Upper lobe of right lung (tissue), 1 donor: ENCODE data around the gene GINS1. TPM values are rescaled to one million over a fixed set of nuclear protein-coding genes. Genes with fewer than 3 reads are reported as not detected.
A peak's percentile ranks its signal among the peaks of the same experiment; 100 is the strongest.

Source experiments
- ATAC-seq: fragments of 200-7000 bp; cut with Tn5 transposase; one replicate; pipeline ENCODE4 v1.9.1; 2020; ENCODE audit warnings: mild to moderate bottlenecking, moderate library complexity
- DNase-seq: peaks from one replicate; pipeline ENCODE4 v3.0.0-alpha.2; 2020
- H3K27ac ChIP-seq: fragments of 200-600 bp; one replicate; pipeline ENCODE4 v1.8.0; 2022
- H3K27me3 ChIP-seq: fragments of 200-600 bp; one replicate; pipeline ENCODE4 v1.8.0; 2022; ENCODE audit warnings: mild to moderate bottlenecking
- H3K36me3 ChIP-seq: fragments of 200-600 bp; one replicate; pipeline ENCODE4 v1.8.0; 2022
- H3K4me1 ChIP-seq: fragments of 200-600 bp; one replicate; pipeline ENCODE4 v1.8.0; 2022
- H3K4me3 ChIP-seq: fragments of 200-600 bp; one replicate; pipeline ENCODE4 v1.8.0; 2022; ENCODE audit warnings: mild to moderate bottlenecking
- H3K9me3 ChIP-seq: fragments of 200-600 bp; one replicate; pipeline ENCODE4 v1.8.0; 2022
- CTCF ChIP-seq: fragments of 200-600 bp; IDR thresholded peaks from one replicate; pipeline ENCODE4 v1.8.0; 2022; ENCODE audit warnings: antibody characterized with exemption
- intact Hi-C: fragments of 100-400 bp; cut with DNase I; formaldehyde crosslinking; loops from one replicate; pipeline ENCODE4 v1.11.0; 2022
- total RNA-seq: library from RNA; stranded (reverse); fragmentation: NEBNext Ultra II Directional; extraction: Animal tissue kit (Norgen Biotek cat#: 25700); gene quantifications from one replicate; pipeline ENCODE4 v1.2.1, GENCODE V29; 2021
- donor health status: DM: no; HTN: yes; CAD: no; lungs with severe emphysema.

GINS1 gene
- total RNA-seq, 1 donor from 2014 or later, result 0.55 TPM

- ATAC-seq (no peak), DNase-seq (no peak)
- Histone ChIP-seq H3K27ac (no peak overlapping the region), H3K4me3 (no peak overlapping the region), H3K27me3 (no peaks in the 10 kb centered on the region), H3K36me3 (peaks cover 4% of the 10 kb centered on the region), H3K9me3 (no peaks in the 10 kb centered on the region), H3K4me1 (no peaks in the 10 kb centered on the region)
- intact Hi-C loops, result no loop called here
- no peak for TF ChIP-seq CTCF
Observed at GRCh38 chr20:25486377-25486776, 78.9 kb downstream of the GINS1 start.

- Histone ChIP-seq H3K9me3 (no peaks in the 10 kb centered on the region), H3K36me3 (peaks cover 4% of the 10 kb centered on the region), H3K27ac (no peak overlapping the region), H3K4me1 (no peaks in the 10 kb centered on the region), H3K4me3 (no peak overlapping the region), H3K27me3 (no peaks in the 10 kb centered on the region)
- no peak for TF ChIP-seq CTCF
- intact Hi-C loops, result no loop called here
- no peak for DNase-seq
- no peak for ATAC-seq
Observed at GRCh38 chr20:25487306-25487705, 79.8 kb downstream of the GINS1 start.

GRCh38 chr20:25487975-25488374 is 80.5 kb downstream of the GINS1 start:
- no peak for TF ChIP-seq CTCF
- Histone ChIP-seq H3K9me3 (no peaks in the 10 kb centered on the region), H3K27ac (no peak overlapping the region), H3K27me3 (no peaks in the 10 kb centered on the region), H3K4me3 (no peak overlapping the region), H3K36me3 (peaks cover 4% of the 10 kb centered on the region), H3K4me1 (no peaks in the 10 kb centered on the region)
- DNase-seq, result no peak
- intact Hi-C loops, result no loop called here
- no peak for ATAC-seq

- Histone ChIP-seq H3K4me3 (no peak overlapping the region), H3K27ac (no peak overlapping the region), H3K36me3 (peaks cover 4% of the 10 kb centered on the region), H3K4me1 (no peaks in the 10 kb centered on the region), H3K9me3 (no peaks in the 10 kb centered on the region), H3K27me3 (no peaks in the 10 kb centered on the region)
- intact Hi-C loops, result no loop called here
- TF ChIP-seq CTCF, result no peak
- no peak for DNase-seq
- peak; percentile 10 for ATAC-seq
Observed at GRCh38 chr20:25489221-25489871, 81.9 kb downstream of the GINS1 start.

GRCh38 chr20:25490656-25491445 is 83.4 kb downstream of the GINS1 start:
- Histone ChIP-seq H3K27ac (no peak overlapping the region), H3K36me3 (peaks cover 4% of the 10 kb centered on the region), H3K27me3 (no peaks in the 10 kb centered on the region), H3K9me3 (no peaks in the 10 kb centered on the region), H3K4me3 (no peak overlapping the region), H3K4me1 (no peaks in the 10 kb centered on the region)
- DNase-seq (no peak), ATAC-seq (no peak)
- intact Hi-C loops, result no loop called here
- TF ChIP-seq CTCF, result no peak
